ENCODE results near the gene SNX25.
A peak's percentile ranks its signal among the peaks of the same experiment; 100 is the strongest.
"Not testable (repeated sequence)": the region's sequence is repeated elsewhere in the genome, so short reads cannot be mapped to it uniquely, and the experiment has no call there.

SNX25 gene

GRCh38 chr4:185238750-185239149, 29.4 kb downstream of the SNX25 start:
- no peak for DNase-seq (ENCODE audit: low read depth)
- no peak for TF ChIP-seq CTCF (conservative IDR thresholded peaks at IDR 0.05; ENCODE audit: control insufficient read depth, insufficient read depth, low read depth, low read length)
- H3K4me3 ChIP-seq (ENCODE audit: control insufficient read depth, low read depth, low read length): no peak overlapping the region

DNA sequence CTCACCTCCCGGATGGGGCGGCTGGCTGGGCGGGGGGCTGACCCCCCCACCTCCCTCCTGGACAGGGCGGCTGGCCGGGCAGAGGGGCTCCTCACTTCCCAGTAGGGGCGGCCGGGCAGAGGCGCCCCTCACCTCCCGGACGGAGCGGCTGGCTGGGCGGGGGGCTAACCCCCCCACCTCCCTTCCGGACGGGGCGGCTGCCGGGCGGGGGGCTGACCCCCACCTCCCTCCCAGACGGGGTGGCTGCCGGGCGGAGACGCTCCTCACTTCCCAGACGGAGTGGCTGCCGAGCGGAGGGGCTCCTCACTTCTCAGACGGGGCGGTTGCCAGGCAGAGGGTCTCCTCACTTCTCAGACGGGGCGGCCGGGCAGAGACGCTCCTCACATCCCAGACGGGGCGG, 31.1 kb downstream of the SNX25 start:
- not testable (repeated sequence) for DNase-seq (ENCODE audit: low read depth); H3K4me3 ChIP-seq (ENCODE audit: control insufficient read depth, low read depth, low read length)

GRCh38 chr4:185242749-185243533, 33.5 kb downstream of the SNX25 start:
- TF ChIP-seq CTCF (conservative IDR thresholded peaks at IDR 0.05; ENCODE audit: control insufficient read depth, insufficient read depth, low read depth, low read length): no peak
- H3K4me3 ChIP-seq (ENCODE audit: control insufficient read depth, low read depth, low read length): no peak overlapping the region
- DNase-seq (ENCODE audit: low read depth): peak; percentile 35

DNA sequence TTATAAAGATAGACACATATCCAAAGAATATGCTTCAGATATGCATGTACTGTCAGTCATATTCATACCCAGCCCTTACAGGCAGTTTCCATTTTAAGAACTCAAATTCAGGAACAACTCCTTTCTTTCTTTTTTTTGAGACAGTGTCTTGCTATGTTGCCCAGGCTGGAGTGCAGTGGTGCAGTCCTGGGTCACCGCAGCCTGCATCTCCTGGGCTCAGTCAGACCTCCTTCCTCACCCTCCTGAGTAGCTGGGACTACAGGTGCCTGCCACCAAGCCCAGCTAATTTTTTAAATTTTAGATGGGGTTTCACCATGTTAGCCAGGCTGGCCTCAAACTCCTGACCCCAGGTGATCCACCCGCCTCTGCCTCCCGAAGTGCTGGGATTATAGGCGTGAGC, 34.5 kb downstream of the SNX25 start:
- TF ChIP-seq CTCF (conservative IDR thresholded peaks at IDR 0.05; ENCODE audit: control insufficient read depth, insufficient read depth, low read depth, low read length): no peak

GRCh38 chr4:185244763-185245162, 35.4 kb downstream of the SNX25 start:
- peak; percentile 41 for DNase-seq (ENCODE audit: low read depth)
- no peak for TF ChIP-seq CTCF (conservative IDR thresholded peaks at IDR 0.05; ENCODE audit: control insufficient read depth, insufficient read depth, low read depth, low read length)
- no peak overlapping the region for H3K4me3 ChIP-seq (ENCODE audit: control insufficient read depth, low read depth, low read length)

More for the DNA sequence above, 34.5 kb downstream of the SNX25 start:
- DNase-seq (ENCODE audit: low read depth): no peak
- H3K4me3 ChIP-seq (ENCODE audit: control insufficient read depth, low read depth, low read length): no peak overlapping the region

GRCh38 chr4:185246453-185246852, 37.1 kb downstream of the SNX25 start:
- DNase-seq (ENCODE audit: low read depth): no peak
- no peak overlapping the region for H3K4me3 ChIP-seq (ENCODE audit: control insufficient read depth, low read depth, low read length)
- no peak for TF ChIP-seq CTCF (conservative IDR thresholded peaks at IDR 0.05; ENCODE audit: control insufficient read depth, insufficient read depth, low read depth, low read length)

GRCh38 chr4:185247151-185247550, 37.8 kb downstream of the SNX25 start:
- DNase-seq (ENCODE audit: low read depth): peak; percentile 16

More at GRCh38 chr4:185247151-185247550, 37.8 kb downstream of the SNX25 start:
- TF ChIP-seq CTCF (conservative IDR thresholded peaks at IDR 0.05; ENCODE audit: control insufficient read depth, insufficient read depth, low read depth, low read length): no peak
- H3K4me3 ChIP-seq (ENCODE audit: control insufficient read depth, low read depth, low read length): no peak overlapping the region

All from fibroblast of mammary gland (primary cell).